ENCODE data around the gene FGFR3.

FGFR3 gene

DNA sequence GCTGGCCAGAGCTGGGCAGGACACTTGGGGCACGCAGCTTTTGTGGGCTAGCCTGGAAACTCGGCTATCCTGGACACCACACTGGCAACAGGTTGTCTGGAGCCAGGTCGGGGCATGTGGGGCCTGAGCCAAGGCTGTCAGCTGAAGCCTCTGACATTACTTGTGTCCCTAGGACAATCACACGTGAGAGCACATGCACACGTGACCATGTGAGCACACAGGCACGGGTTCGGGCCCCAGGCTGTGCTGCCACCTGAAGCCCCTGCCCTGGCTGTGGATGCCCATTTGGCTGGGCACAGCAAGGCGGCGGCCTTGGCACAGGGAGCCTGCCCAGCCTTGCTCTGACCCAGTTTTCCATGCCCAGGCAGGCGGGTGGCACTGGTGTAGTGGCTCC is 8.7 kb upstream of the FGFR3 start:
- Histone ChIP-seq H3K27me3 (ENCODE audit: control insufficient read depth, insufficient read depth, low read length) (peaks cover 25% of the 10 kb centered on the region), H3K4me2 (ENCODE audit: low read length) (no peak overlapping the region), H3K9ac (ENCODE audit: low read depth, low read length) (no peak overlapping the region), H3K9me3 (replicated peaks; ENCODE audit: low read length) (no peaks in the 10 kb centered on the region), H3K36me3 (ENCODE audit: insufficient read depth, low read length) (no peaks in the 10 kb centered on the region), H3K4me1 (ENCODE audit: control insufficient read depth, insufficient read depth, low read length) (no peaks in the 10 kb centered on the region), H3K4me3 (ENCODE audit: low read length) (no peak overlapping the region)

DNA sequence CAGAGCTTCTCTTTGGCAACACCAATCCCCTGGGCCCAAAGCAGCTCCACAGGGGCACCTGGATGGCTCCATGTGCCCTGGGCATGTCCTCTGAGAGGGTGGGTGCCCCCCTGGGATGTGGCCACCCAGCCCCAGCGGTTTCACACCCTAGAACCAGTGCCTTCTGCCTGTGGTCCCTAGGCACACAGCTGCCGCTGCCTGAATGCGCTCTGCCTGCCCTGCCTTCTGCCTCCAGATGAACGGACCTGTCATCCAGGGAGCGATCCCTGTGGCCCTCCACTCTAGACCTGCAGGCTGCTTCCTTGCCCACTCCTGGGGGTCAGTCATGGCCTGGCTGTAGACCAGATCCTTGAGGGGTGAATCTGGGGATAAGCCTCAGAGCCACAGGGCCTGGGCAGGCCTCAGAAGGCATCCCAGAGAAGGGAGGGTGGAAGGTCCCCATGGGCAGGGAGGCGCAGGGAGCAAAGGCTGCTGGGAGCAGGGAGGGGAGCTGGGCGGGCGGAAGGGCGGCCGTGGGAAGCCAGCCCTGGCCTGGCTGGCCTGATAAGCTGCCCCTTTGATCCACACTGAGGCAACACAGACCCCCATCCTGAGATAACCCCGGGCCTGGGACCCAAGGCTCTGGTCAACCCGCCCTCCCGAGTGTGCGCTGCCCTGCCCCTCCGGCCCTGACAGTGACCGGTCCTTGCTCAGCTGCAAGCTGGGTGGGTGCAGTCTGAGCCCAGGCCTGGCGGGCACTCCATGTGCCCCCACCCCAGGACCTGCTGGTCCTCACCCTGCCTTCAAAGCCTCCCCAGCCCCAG is 8.1 kb upstream of the FGFR3 start:
- Histone ChIP-seq H3K27me3 (ENCODE audit: control insufficient read depth, insufficient read depth, low read length) (peaks cover 25% of the 10 kb centered on the region), H3K9ac (ENCODE audit: low read depth, low read length) (no peak overlapping the region), H3K4me2 (ENCODE audit: low read length) (no peak overlapping the region), H3K4me1 (ENCODE audit: control insufficient read depth, insufficient read depth, low read length) (no peaks in the 10 kb centered on the region), H3K9me3 (replicated peaks; ENCODE audit: low read length) (no peaks in the 10 kb centered on the region), H3K36me3 (ENCODE audit: insufficient read depth, low read length) (no peaks in the 10 kb centered on the region), H3K4me3 (ENCODE audit: low read length) (no peak overlapping the region)

DNA sequence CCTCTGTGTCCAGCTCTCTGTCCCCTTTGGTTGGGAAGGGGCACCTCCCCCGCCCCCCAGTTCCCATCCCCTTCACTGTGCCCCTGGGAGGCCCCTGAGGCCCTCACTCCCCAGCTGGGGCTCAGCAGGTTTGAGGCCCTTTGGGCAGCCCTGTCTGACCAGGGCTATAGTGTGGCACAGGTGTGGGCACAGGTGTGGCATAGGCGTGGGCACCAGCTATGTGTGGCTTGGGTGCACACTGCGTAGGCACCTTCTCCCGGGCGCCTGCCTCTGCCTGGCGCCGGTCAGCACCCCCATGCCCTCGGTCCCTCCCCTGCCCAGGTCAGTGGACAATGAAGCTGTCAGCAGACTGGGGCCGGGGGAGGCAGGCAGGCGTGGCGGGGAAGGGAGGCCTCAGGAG is 7.5 kb upstream of the FGFR3 start:
- H3K9ac ChIP-seq (ENCODE audit: low read depth, low read length) = no peak overlapping the region
- H3K4me3 ChIP-seq (ENCODE audit: low read length) = no peak overlapping the region
- H3K4me2 ChIP-seq (ENCODE audit: low read length) = no peak overlapping the region
- no peaks in the 10 kb centered on the region for H3K9me3 ChIP-seq (replicated peaks; ENCODE audit: low read length)
- H3K27me3 ChIP-seq (ENCODE audit: control insufficient read depth, insufficient read depth, low read length) = peaks cover 25% of the 10 kb centered on the region
- no peaks in the 10 kb centered on the region for H3K4me1 ChIP-seq (ENCODE audit: control insufficient read depth, insufficient read depth, low read length)
- H3K36me3 ChIP-seq (ENCODE audit: insufficient read depth, low read length) = no peaks in the 10 kb centered on the region

DNA sequence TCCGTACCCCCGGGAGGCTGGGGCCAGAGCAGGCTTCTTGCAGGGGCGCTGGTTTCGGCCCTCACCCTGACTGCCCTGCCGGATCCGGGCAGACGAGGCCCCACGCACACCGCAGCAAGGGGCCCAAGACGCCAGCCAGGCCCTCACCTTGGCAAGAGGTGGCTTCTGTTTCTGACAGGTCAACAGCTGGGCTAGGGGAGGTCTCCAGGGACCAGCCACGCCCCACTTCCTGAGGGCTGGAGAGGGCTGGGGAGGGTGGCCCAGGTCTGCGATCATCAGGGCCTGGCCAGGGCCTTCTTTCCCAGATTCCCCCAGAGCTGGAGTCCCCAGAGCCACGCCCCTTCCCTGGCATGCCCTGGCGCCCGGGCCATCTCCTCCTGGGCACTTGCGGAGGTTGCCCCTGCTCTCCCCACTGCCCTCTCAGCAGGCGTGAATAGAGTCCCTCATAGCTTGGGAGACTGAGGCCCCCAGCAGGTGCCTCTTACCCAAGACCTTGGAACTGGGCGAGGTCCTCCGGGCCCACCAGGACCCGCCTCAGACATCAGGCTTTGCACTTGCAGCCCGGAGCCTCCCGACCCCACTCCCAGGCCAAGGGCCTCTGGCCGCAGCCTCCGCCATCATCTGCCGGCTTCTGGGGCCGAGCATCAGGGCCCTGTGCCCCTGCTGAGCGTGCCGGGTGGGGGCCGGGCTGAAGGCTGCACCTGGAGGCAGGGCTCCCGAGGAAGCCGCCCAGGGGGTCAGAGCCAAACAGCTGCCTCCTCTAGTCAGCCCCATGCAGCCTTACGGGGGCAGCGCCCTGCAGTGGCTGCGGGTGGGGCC is 6.3 kb upstream of the FGFR3 start:
- H3K27me3 ChIP-seq (ENCODE audit: control insufficient read depth, insufficient read depth, low read length) = peaks cover 25% of the 10 kb centered on the region
- H3K4me1 ChIP-seq (ENCODE audit: control insufficient read depth, insufficient read depth, low read length) = no peaks in the 10 kb centered on the region
- H3K36me3 ChIP-seq (ENCODE audit: insufficient read depth, low read length) = no peaks in the 10 kb centered on the region
- H3K4me2 ChIP-seq (ENCODE audit: low read length) = no peak overlapping the region
- no peaks in the 10 kb centered on the region for H3K9me3 ChIP-seq (replicated peaks; ENCODE audit: low read length)
- no peak overlapping the region for H3K4me3 ChIP-seq (ENCODE audit: low read length)
- H3K9ac ChIP-seq (ENCODE audit: low read depth, low read length) = no peak overlapping the region

DNA sequence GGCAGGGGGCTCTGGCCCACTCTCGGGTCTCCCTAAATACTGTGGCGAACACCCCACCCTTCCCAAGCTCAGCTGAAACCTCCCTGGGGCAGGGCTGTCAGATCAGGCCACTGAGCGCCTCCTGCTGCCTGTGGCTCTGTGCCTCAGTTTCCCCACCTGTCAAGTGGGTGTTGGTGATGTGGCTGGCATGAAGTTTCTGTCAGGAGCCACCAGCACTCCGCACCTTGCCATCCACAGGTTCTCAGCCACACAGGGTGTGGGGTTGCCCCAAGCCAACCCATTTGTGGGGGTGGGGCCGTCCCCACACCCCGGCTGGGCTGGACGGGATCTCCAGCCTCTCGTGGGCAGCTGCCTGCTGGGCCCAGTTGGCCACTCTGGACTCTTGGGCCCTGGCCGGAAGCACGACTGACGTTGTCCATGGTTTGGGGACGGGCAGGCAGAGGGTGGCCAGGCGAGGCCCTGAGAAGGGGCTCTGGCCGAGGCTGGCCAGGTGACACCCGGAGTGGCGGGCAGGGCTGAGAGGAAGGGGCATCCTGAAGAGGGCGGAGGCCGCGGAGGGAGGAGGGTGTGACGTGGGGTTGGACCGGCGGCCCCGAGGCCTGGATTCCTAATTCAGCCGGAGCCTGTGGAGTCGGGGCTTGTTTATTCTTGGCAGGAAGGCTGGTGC is 5.5 kb upstream of the FGFR3 start:
- no peak overlapping the region for H3K4me2 ChIP-seq (ENCODE audit: low read length)
- no peak overlapping the region for H3K4me3 ChIP-seq (ENCODE audit: low read length)
- no peak overlapping the region for H3K9ac ChIP-seq (ENCODE audit: low read depth, low read length)
- no peaks in the 10 kb centered on the region for H3K9me3 ChIP-seq (replicated peaks; ENCODE audit: low read length)
- H3K27me3 ChIP-seq (ENCODE audit: control insufficient read depth, insufficient read depth, low read length) = peaks cover 25% of the 10 kb centered on the region
- no peaks in the 10 kb centered on the region for H3K4me1 ChIP-seq (ENCODE audit: control insufficient read depth, insufficient read depth, low read length)
- no peaks in the 10 kb centered on the region for H3K36me3 ChIP-seq (ENCODE audit: insufficient read depth, low read length)

DNA sequence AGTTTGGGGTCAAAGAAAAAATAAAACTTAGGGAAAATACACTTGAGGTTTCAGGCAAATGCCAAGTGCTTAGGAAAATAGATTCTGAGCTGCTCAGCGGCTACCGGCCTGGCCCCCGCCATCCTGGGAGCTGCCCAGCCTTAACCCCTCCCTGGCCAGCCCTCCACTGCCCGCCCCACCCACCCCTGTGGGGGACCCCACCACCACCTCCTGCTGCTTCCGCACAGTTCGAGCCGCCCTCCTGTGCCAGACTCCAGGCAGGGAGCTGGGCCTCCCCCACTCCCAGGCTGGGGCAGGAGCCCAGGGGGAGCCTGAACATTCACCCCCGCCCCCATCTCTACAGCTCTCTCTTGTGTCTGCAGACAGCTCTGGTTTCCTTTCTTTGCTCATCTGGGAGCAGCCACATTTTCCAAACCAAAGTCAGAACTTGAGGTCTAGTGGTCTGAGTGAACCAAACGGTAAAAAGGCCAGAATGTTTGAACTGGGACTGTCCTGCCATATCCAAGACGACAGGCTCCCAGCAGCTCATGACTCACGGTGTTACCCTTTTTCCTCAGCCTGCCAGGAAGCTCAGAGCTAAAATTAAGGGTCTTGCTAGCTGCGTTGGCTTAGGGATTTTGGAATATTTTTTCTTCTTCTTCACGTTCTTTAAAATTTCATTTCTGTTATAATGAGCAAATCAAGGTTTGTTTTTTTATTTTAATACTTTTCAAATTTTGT is 4.7 kb upstream of the FGFR3 start:
- H3K27me3 ChIP-seq (ENCODE audit: control insufficient read depth, insufficient read depth, low read length) = peaks cover 28% of the 10 kb centered on the region
- no peak overlapping the region for H3K4me3 ChIP-seq (ENCODE audit: low read length)
- H3K9me3 ChIP-seq (replicated peaks; ENCODE audit: low read length) = no peaks in the 10 kb centered on the region

DNA sequence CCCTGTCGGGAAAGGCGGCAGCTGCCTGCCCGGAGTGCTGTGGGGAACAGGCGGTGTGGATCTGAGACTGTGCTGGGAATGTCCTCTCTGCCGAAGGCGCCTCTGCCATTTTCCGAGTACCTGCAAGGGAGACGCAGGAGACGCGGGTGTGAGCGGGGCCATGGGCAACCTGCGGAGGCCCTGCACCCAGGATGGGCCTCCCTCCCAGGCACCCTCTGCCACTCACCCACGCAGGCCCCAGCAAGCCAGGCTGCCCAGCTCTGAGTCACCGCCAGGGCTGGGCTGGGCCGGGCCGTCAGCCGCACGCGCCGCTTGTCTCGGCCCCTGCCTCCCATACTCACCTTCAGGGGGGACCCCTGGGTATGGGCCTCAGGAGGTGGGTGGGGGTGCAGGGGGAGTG is 3.5 kb upstream of the FGFR3 start:
- Histone ChIP-seq H3K4me1 (ENCODE audit: control insufficient read depth, insufficient read depth, low read length) (peaks cover 7% of the 10 kb centered on the region), H3K36me3 (ENCODE audit: insufficient read depth, low read length) (no peaks in the 10 kb centered on the region), H3K4me3 (ENCODE audit: low read length) (no peak overlapping the region), H3K9ac (ENCODE audit: low read depth, low read length) (no peak overlapping the region), H3K9me3 (replicated peaks; ENCODE audit: low read length) (no peaks in the 10 kb centered on the region), H3K27me3 (ENCODE audit: control insufficient read depth, insufficient read depth, low read length) (peaks cover 28% of the 10 kb centered on the region), H3K4me2 (ENCODE audit: low read length) (no peak overlapping the region)

More for the DNA sequence above, 4.7 kb upstream of the FGFR3 start:
- no peaks in the 10 kb centered on the region for H3K4me1 ChIP-seq (ENCODE audit: control insufficient read depth, insufficient read depth, low read length)
- no peak overlapping the region for H3K4me2 ChIP-seq (ENCODE audit: low read length)
- no peak overlapping the region for H3K9ac ChIP-seq (ENCODE audit: low read depth, low read length)
- no peaks in the 10 kb centered on the region for H3K36me3 ChIP-seq (ENCODE audit: insufficient read depth, low read length)

DNA sequence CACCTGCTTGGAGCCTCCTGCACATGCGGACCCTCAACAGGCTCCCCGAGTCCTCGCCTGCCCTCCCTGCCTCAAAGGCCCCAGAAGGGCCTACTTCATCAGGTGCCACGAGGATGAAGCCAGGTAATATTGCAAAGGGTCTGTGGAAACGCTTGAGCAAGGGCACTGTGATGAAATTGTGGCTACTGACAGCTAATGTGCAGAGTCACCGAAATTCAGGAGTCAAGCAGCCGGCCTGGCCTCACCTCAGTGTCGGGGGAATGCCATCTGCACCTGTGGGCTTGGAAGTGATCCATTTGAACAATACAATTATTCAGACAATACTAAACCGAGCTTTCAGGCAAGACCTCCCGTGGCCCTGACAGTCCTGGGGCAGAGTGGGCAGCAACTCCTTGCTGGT is 3.1 kb upstream of the FGFR3 start:
- Histone ChIP-seq H3K4me1 (ENCODE audit: control insufficient read depth, insufficient read depth, low read length) (peaks cover 7% of the 10 kb centered on the region), H3K4me3 (ENCODE audit: low read length) (no peak overlapping the region), H3K9ac (ENCODE audit: low read depth, low read length) (no peak overlapping the region), H3K36me3 (ENCODE audit: insufficient read depth, low read length) (no peaks in the 10 kb centered on the region), H3K9me3 (replicated peaks; ENCODE audit: low read length) (no peaks in the 10 kb centered on the region), H3K27me3 (ENCODE audit: control insufficient read depth, insufficient read depth, low read length) (peaks cover 25% of the 10 kb centered on the region), H3K4me2 (ENCODE audit: low read length) (no peak overlapping the region)

DNA sequence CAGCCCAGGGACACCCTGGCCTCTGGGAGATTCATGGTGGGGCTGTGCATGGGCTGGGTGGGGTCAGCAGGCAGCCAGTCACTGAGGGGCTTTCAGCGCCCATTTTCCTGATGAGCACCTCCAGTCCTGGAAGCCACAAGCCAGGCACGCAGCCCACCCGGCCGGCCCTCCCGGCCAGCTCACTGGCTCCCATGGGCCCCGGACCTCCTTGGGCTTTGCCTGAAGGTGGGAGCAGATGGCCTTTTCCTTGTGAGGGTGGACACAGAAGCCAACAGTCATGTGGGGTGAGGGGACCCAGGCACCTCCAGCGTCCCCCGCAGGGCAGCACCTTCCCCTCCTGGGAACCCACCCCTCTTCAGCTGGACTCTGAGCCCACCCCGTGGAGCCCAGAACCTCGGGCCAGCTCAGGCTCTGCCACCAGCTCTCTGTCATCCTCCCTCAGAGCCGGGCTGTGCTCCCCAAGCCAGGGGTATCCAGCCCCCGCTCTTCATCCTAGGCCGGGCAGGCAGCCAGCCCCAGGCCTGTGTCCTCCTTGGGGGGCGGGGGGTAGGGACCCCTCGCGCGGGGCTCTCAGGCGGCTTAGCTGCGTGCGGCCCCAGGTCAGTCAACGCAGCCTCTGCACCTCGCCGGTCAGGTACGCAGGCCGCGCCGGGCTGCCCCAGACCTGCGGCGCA is 798 bp upstream of the FGFR3 start:
- H3K36me3 ChIP-seq (ENCODE audit: insufficient read depth, low read length) = no peaks in the 10 kb centered on the region
- H3K4me3 ChIP-seq (ENCODE audit: low read length) = no peak overlapping the region
- no peak overlapping the region for H3K9ac ChIP-seq (ENCODE audit: low read depth, low read length)
- H3K4me2 ChIP-seq (ENCODE audit: low read length) = no peak overlapping the region
- H3K4me1 ChIP-seq (ENCODE audit: control insufficient read depth, insufficient read depth, low read length) = peaks cover 7% of the 10 kb centered on the region
- H3K9me3 ChIP-seq (replicated peaks; ENCODE audit: low read length) = no peaks in the 10 kb centered on the region
- H3K27me3 ChIP-seq (ENCODE audit: control insufficient read depth, insufficient read depth, low read length) = peaks cover 37% of the 10 kb centered on the region

DNA sequence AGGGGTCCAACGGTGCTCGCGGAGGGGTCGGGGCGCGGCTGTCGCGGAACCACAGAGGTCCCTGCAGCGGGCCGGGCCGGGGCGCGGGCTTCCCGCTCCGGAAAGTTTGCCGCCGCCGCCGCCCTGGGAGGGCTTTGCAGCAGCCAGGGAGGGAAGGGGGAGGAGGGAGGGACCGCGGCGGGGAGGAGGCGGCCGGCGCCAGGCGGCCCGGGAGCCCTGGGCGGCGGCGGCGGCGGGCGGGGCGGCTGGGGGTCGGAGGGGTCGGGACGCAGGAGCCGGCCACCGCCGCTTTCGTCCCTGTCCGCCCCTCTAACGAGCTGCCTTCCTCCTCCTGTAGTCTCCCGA is 375 bp downstream of the FGFR3 start:
- peak overlapping the region; percentile 83 for H3K4me2 ChIP-seq (ENCODE audit: low read length)
- peak overlapping the region; percentile 65 for H3K4me3 ChIP-seq (ENCODE audit: low read length)
- H3K36me3 ChIP-seq (ENCODE audit: insufficient read depth, low read length) = no peaks in the 10 kb centered on the region
- peaks cover 7% of the 10 kb centered on the region for H3K4me1 ChIP-seq (ENCODE audit: control insufficient read depth, insufficient read depth, low read length)
- H3K9ac ChIP-seq (ENCODE audit: low read depth, low read length) = no peak overlapping the region
- peaks cover 33% of the 10 kb centered on the region for H3K27me3 ChIP-seq (ENCODE audit: control insufficient read depth, insufficient read depth, low read length)
- H3K9me3 ChIP-seq (replicated peaks; ENCODE audit: low read length) = no peaks in the 10 kb centered on the region

Measured in skeletal muscle satellite cell (primary cell).